Neural cell (in vitro differentiated cells): ENCODE data around the gene MYOF. TPM values are rescaled to one million over a fixed set of nuclear protein-coding genes. Genes with fewer than 3 reads are reported as not detected.

Experiments used
- H2AFZ ChIP-seq: fragments of 200-600, 300-800 bp; sonication (generic), shearing (Covaris generic); 2 replicates; pipeline ENCODE4 v1.6.0; 2014; ENCODE audit warnings: low read depth, mild to moderate bottlenecking, antibody characterized with exemption, low read length, moderate library complexity
- H3F3A ChIP-seq: fragments of 200-600 bp; shearing (Covaris generic); 2 replicates; pipeline ENCODE4 v1.6.1; 2016; ENCODE audit warnings: mild to moderate bottlenecking, moderate library complexity, mixed read lengths, antibody characterized with exemption, low read length; ENCODE audit not compliant: insufficient read depth, poor library complexity, severe bottlenecking
- H3K27ac ChIP-seq: fragments of 200-600, 300-800 bp; sonication (generic), shearing (Covaris generic); 2 replicates; pipeline ENCODE4 v1.5.1; 2014; ENCODE audit warnings: mild to moderate bottlenecking, low read length, moderate library complexity
- H3K27me3 ChIP-seq: fragments of 300-800, 200-600 bp; sonication (generic), shearing (Covaris generic); 2 replicates; pipeline ENCODE4 v1.6.0; 2014; ENCODE audit warnings: mild to moderate bottlenecking, low read depth, low read length, moderate library complexity; ENCODE audit not compliant: insufficient read depth
- H3K36me3 ChIP-seq: fragments of 300-800, 200-600 bp; sonication (generic), shearing (Covaris generic); 2 replicates; pipeline ENCODE4 v1.5.1; 2014; ENCODE audit warnings: mild to moderate bottlenecking, antibody characterized with exemption, low read length, moderate library complexity; ENCODE audit not compliant: insufficient read depth
- H3K4me2 ChIP-seq: fragments of 300-800, 200-600 bp; sonication (generic), shearing (Covaris generic); 2 replicates; pipeline ENCODE4 v1.6.0; 2014; ENCODE audit warnings: mild to moderate bottlenecking, low read length
- H3K4me3 ChIP-seq: fragments of 300-800, 200-600 bp; sonication (generic), shearing (Covaris generic); 2 replicates; pipeline ENCODE4 v1.5.1; 2014; ENCODE audit warnings: mild to moderate bottlenecking, low read length, moderate library complexity
- H3K79me2 ChIP-seq: fragments of 200-600 bp; shearing (Covaris generic); replicated peaks from 2 replicates; pipeline ENCODE4 v1.6.0; 2014; ENCODE audit warnings: mild to moderate bottlenecking, low read length, moderate library complexity; ENCODE audit not compliant: insufficient read depth
- H3K9ac ChIP-seq: fragments of 300-800, 200-600 bp; sonication (generic), shearing (Covaris generic); 2 replicates; pipeline ENCODE4 v1.6.1; 2016; ENCODE audit warnings: mild to moderate bottlenecking, low read length, mixed read lengths
- H3K9me2 ChIP-seq: fragments of 200-600 bp; shearing (Covaris generic); 2 replicates; pipeline ENCODE4 v1.6.1; 2016; ENCODE audit warnings: mild to moderate bottlenecking, low read length, mixed read lengths; ENCODE audit not compliant: insufficient read depth
- H3K9me3 ChIP-seq: fragments of 200-600, 300-800 bp; sonication (generic), shearing (Covaris generic); 2 replicates; pipeline ENCODE4 v1.6.1; 2016; ENCODE audit warnings: mild to moderate bottlenecking, mixed run types, low read length, moderate library complexity, mixed read lengths
- H4K20me1 ChIP-seq: fragments of 200-600 bp; shearing (Covaris generic); 2 replicates; pipeline ENCODE4 v1.6.1; 2016; ENCODE audit warnings: mild to moderate bottlenecking, mixed run types; ENCODE audit not compliant: insufficient read depth
- EP300 ChIP-seq: fragments of 450-650 bp; conservative IDR thresholded peaks from 2 replicates; pipeline ENCODE4 v1.6.1; 2014; ENCODE audit warnings: antibody characterized with exemption, mild to moderate bottlenecking, moderate library complexity; ENCODE audit not compliant: poor library complexity, severe bottlenecking
- EZH2 ChIP-seq: fragments of 200-600, 300-800 bp; shearing (Covaris generic), sonication (generic); IDR thresholded peaks from 2 replicates; pipeline ENCODE4 v1.6.1; 2014; ENCODE audit warnings: antibody characterized with exemption, low read length, borderline replicate concordance, mild to moderate bottlenecking; ENCODE audit not compliant: insufficient read depth, poor library complexity, severe bottlenecking
- MXI1 ChIP-seq: fragments of 450-650 bp; conservative IDR thresholded peaks from 2 replicates; pipeline ENCODE4 v1.6.1; 2014; ENCODE audit warnings: antibody characterized with exemption, mild to moderate bottlenecking; ENCODE audit not compliant: poor library complexity, severe bottlenecking
- POLR2AphosphoS5 ChIP-seq: IDR thresholded peaks from 2 replicates; pipeline ENCODE4 v1.6.1; 2012
- RAD21 ChIP-seq: fragments of 450-650 bp; conservative IDR thresholded peaks from 2 replicates; pipeline ENCODE4 v1.6.1; 2014; ENCODE audit warnings: antibody characterized with exemption, mild to moderate bottlenecking, moderate library complexity
- SMC3 ChIP-seq: fragments of 450-650 bp; conservative IDR thresholded peaks from 2 replicates; pipeline ENCODE4 v1.6.1; 2014; ENCODE audit warnings: antibody characterized with exemption, mild to moderate bottlenecking, moderate library complexity; ENCODE audit not compliant: poor library complexity
- TAF1 ChIP-seq: IDR thresholded peaks from 2 replicates; pipeline ENCODE4 v1.6.1; 2012; ENCODE audit warnings: low read depth
- polyA plus RNA-seq: library from polyadenylated mRNA; depleted of rRNA; stranded (reverse); fragments of >200 nt; gene quantifications from 2 replicates; pipeline ENCODE4 v1.2.3, GENCODE V29; 2014
- TF ChIP-seq, protein P1 (sequence below): IDR thresholded peaks from 2 replicates; pipeline ENCODE4 v1.6.1; 2012; ENCODE audit warnings: borderline replicate concordance
- TF ChIP-seq, protein P2 (sequence below): fragments of 450-650 bp; IDR thresholded peaks from 2 replicates; pipeline ENCODE4 v1.5.1; 2014; ENCODE audit warnings: antibody characterized with exemption, mild to moderate bottlenecking, moderate library complexity; ENCODE audit not compliant: poor library complexity, severe bottlenecking

Gene MYOF
- polyA plus RNA-seq, 1 donor from 2014 or later = 0.47 TPM

DNA sequence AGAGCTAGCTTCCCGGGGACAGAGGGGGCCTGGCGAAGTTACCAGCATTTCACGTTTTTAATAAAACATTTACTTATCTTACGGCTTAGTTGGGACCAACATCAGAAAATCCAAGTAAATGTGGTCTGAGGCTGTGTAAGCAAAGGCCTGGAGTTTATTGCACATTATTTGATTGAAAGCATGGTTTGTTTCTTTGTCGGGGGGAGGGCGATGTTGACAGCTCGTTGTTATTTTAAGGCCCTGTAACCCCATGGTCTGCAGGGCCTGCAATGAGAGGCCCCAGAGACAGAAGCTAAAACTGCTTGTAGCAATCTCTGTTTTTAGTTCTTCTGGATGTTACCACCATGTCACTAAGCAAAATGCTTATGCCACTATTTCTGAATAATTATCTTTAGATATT lies 88.9 kb downstream of the MYOF start:
- H3K9me3 ChIP-seq = no peaks in the 10 kb centered on the region

DNA sequence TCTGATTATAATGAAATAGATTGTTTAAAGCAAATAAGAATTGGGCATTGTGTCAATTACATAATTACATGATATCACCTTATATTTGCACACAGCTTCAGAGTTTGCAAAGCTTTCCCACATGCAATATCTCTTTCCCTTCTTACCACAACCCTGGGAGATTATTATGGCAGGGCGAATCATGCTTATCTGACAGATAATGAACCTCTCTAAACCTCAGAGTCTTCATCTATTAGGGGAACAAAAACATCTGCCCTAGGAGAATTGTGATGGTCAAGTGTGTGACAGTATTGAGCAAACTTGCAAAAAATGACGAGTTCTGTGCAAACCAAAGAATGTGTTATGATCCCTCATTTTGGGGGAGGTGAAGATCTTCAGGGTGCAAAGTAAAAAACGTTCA lies 90.0 kb downstream of the MYOF start:
- Histone ChIP-seq H4K20me1 (no peaks in the 10 kb centered on the region), H3K9me2 (no peaks in the 10 kb centered on the region), H3F3A (no peaks in the 10 kb centered on the region), H3K4me3 (no peak overlapping the region), H3K27ac (no peak overlapping the region), H3K79me2 (no peaks in the 10 kb centered on the region), H3K4me2 (no peak overlapping the region), H2AFZ (no peak overlapping the region), H3K9ac (no peak overlapping the region), H3K9me3 (no peaks in the 10 kb centered on the region), H3K27me3 (no peaks in the 10 kb centered on the region), H3K36me3 (no peaks in the 10 kb centered on the region)
- TF ChIP-seq TAF1 (no peak), EP300 (no peak), MXI1 (no peak), POLR2AphosphoS5 (no peak), RAD21 (no peak), EZH2 (no peak), SMC3 (no peak)
- TF ChIP-seq, protein P1, sequence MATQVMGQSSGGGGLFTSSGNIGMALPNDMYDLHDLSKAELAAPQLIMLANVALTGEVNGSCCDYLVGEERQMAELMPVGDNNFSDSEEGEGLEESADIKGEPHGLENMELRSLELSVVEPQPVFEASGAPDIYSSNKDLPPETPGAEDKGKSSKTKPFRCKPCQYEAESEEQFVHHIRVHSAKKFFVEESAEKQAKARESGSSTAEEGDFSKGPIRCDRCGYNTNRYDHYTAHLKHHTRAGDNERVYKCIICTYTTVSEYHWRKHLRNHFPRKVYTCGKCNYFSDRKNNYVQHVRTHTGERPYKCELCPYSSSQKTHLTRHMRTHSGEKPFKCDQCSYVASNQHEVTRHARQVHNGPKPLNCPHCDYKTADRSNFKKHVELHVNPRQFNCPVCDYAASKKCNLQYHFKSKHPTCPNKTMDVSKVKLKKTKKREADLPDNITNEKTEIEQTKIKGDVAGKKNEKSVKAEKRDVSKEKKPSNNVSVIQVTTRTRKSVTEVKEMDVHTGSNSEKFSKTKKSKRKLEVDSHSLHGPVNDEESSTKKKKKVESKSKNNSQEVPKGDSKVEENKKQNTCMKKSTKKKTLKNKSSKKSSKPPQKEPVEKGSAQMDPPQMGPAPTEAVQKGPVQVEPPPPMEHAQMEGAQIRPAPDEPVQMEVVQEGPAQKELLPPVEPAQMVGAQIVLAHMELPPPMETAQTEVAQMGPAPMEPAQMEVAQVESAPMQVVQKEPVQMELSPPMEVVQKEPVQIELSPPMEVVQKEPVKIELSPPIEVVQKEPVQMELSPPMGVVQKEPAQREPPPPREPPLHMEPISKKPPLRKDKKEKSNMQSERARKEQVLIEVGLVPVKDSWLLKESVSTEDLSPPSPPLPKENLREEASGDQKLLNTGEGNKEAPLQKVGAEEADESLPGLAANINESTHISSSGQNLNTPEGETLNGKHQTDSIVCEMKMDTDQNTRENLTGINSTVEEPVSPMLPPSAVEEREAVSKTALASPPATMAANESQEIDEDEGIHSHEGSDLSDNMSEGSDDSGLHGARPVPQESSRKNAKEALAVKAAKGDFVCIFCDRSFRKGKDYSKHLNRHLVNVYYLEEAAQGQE = no peak
- TF ChIP-seq, protein P2, sequence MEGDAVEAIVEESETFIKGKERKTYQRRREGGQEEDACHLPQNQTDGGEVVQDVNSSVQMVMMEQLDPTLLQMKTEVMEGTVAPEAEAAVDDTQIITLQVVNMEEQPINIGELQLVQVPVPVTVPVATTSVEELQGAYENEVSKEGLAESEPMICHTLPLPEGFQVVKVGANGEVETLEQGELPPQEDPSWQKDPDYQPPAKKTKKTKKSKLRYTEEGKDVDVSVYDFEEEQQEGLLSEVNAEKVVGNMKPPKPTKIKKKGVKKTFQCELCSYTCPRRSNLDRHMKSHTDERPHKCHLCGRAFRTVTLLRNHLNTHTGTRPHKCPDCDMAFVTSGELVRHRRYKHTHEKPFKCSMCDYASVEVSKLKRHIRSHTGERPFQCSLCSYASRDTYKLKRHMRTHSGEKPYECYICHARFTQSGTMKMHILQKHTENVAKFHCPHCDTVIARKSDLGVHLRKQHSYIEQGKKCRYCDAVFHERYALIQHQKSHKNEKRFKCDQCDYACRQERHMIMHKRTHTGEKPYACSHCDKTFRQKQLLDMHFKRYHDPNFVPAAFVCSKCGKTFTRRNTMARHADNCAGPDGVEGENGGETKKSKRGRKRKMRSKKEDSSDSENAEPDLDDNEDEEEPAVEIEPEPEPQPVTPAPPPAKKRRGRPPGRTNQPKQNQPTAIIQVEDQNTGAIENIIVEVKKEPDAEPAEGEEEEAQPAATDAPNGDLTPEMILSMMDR = no peak

More for the DNA sequence above, 88.9 kb downstream of the MYOF start:
- no peaks in the 10 kb centered on the region for H4K20me1 ChIP-seq
- H3K79me2 ChIP-seq = no peaks in the 10 kb centered on the region
- H3K4me2 ChIP-seq = no peak overlapping the region
- H3K4me3 ChIP-seq = no peak overlapping the region
- no peak overlapping the region for H3K27ac ChIP-seq
- no peaks in the 10 kb centered on the region for H3F3A ChIP-seq
- TF ChIP-seq EP300 (no peak), POLR2AphosphoS5 (no peak), SMC3 (no peak), MXI1 (no peak), EZH2 (no peak), RAD21 (no peak), TAF1 (no peak)
- TF ChIP-seq, protein P1 = no peak
- TF ChIP-seq, protein P2 = no peak
- no peaks in the 10 kb centered on the region for H3K9me2 ChIP-seq
- no peaks in the 10 kb centered on the region for H3K27me3 ChIP-seq
- H3K9ac ChIP-seq = no peak overlapping the region
- no peaks in the 10 kb centered on the region for H3K36me3 ChIP-seq
- no peak overlapping the region for H2AFZ ChIP-seq
